Jurkat, Clone E6-1 (cell line): ENCODE results near the gene KIF6.

ENCODE experiments used
- DNase-seq: peaks from one replicate; pipeline ENCODE4 v3.0.0-alpha.2; 2011; ENCODE audit warnings: low read depth, low spot score
- H3K4me3 ChIP-seq: 2 replicates; pipeline ENCODE4 v1.5.1; 2011; ENCODE audit warnings: mild to moderate bottlenecking, low read length, control low read depth, moderate library complexity

Gene KIF6

DNA sequence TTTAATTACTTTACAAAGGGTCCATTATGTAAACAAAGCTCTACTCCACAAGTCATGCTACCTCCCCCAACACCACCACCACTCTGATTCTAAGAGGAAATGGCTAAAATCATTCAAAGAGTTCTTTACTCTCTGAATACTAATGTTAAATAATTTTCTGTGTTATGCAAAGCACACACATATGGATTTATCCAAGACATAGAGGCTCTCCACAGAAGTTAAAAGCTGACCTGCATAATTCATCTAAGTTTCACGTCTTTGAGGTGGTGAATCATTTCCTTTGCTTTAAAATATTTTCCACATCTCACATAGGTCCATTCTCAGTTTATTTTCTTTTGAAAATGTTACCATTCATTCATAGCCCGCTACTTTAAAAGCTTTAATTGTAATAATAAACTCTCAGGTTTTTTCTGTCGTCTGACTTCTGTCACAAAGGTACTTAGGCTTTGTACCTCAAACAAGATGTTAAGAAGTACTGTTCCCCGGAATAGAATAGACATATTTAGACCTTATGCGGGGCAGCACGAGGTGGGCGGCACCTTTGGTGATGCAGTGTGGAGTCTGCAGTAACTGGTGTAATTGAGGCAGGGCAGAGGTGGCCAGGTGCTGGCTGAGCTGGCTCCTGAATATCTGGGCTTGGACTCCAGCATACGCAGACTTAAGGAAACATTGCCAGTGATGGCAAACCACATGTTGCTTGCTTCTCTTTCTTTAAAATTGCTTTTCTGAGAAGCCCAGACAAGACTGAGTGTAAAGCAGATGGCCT, 55.8 kb downstream of the KIF6 start:
- DNase-seq, result no peak
- H3K4me3 ChIP-seq, result no peak overlapping the region

DNA sequence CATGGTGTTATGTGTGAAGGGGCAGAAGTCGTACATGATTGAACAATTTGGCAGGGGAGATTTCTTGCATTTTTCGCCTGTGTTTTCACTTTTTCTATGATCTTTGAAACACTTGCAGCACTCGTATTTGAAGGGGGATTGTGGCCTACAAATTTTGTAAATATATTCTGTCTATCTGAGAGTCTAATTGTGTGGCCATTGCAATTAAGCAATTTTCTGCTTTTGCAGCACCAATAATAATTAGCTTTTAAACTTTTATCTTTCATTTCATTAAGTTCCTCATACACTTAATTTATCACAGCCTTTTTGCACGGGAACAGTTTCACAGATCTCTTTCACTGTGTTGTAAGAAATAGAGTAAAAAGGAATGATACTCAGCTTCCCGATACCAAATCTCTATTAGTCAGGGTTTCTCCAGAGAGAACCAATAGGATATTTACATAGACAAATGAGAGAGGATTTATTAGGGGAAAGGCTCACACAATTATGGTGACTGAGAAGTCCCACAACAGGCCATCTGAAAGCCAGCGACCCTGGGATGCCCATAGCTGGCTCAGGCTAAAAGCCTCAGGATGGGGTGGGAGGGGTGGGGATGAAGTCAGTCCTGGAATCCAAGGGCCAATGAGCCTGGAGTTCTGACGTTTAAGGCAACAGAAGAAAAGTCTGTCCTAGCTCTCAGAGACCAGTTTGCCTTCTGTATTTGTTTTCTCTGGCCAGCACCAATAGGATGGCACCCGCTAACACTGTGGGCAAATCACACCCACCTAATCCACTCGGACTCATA, 58.3 kb downstream of the KIF6 start:
- H3K4me3 ChIP-seq, result no peak overlapping the region
- DNase-seq, result no peak

DNA sequence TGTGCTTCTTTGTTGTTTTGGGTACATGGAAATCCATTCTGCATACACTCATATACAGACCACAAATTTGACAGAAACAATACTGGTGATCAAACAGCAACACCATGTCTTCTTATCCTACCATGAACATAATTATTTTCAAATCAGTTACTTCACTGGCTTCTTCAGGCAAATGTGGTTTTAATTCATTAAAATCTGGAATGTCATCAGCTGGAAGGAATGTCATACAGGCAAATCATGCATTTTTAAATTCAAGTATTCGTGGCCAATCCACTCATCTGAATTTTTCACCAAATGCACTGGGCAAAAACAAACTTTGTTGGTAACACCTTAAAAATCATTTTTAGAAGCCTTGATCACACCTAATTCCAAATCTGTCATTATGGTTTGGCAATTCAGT, 59.3 kb downstream of the KIF6 start:
- DNase-seq, result no peak
- H3K4me3 ChIP-seq, result no peak overlapping the region

DNA sequence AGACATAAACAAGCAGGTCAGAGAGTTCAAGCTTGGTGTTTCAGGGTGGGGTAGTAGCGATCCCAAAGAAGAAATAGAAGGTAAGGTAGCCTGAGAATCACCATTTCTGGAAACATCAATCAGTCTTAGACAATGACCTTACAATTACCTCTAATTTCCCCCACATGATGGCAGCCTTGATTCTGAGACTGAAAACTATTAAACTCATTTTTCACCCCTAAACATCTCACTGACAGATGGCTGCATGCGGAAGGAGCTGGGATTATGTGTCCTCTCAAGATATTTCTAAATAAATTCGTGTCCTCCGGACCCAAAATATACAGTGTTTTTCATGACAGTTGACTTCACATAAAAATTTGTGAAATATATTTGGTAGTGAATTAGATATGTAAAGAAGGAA, 61.0 kb downstream of the KIF6 start:
- H3K4me3 ChIP-seq, result no peak overlapping the region
- DNase-seq, result no peak

DNA sequence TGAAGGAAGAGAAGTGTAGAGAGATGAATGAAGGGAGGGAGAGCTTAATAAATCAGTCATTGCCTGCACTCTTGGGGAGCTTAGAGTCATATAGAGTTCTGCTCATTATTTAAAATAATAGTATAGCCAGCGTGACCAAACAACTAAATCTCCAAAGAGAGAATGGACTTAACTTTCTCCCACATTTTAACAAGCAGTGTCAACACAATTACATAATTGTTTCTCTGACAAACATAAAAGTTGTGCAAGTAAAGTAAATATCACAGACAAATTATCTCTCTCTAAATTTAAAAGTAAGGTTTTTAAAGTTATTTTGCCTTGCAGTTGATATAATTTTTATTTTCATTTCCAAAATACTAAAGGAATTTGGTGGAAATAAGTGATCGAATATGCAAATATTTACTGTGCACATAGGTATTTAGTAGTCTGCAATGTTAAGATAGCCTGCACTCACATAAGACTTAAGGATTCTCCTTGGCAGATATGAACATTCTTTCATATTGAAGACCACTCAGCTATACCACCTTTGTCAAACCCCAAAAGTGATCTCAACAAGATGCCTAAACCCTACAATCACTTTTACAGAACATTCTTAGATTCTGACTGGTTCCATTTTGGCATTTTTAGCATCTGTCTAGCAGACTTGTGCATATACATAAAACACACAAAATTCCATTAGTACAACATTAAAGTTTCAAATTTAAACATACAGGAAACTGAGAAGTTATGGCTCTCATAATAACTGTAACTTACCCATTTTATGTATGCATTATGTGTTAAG, 67.7 kb downstream of the KIF6 start:
- no peak overlapping the region for H3K4me3 ChIP-seq

DNA sequence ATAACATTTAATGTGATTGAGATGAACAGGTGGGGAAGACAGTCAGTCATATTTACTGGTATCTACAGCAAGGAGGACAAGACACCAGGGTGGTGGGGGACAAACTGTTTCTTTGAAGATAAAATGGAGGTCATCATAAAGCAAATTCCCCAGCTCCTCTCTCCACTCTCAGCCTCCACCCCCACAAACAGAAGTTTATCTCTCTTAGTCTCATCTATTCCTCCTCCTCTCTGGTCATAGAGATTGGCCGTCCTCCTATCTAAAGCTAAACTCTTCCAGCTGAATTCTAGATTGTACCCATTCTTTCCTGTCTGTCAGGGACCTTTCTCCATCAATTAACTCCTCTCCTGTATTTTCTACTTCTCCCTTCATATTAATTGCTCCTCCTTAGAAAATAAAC, 71.1 kb downstream of the KIF6 start:
- no peak overlapping the region for H3K4me3 ChIP-seq
- DNase-seq, result no peak

More for the DNA sequence above, 67.7 kb downstream of the KIF6 start:
- no peak for DNase-seq

DNA sequence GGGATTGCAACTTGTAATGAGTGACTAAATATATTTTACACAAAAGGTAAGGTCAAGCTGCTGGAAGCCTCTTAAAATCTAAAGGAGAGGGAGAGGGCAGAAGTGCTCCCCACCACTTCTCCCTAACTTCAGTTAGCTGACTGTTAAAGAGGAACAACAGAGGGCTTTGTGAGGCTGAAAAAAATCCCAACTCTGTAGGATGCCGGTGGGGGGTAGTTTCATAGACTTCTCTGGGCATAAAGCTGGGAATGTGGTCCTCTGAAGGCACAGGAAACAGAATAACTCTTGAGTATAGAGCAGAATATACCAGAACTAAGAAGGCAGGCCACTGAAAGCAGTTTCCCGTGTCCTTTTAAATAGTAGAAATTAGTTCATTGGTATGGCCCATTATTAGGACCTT, 71.6 kb downstream of the KIF6 start:
- no peak overlapping the region for H3K4me3 ChIP-seq
- DNase-seq, result no peak

DNA sequence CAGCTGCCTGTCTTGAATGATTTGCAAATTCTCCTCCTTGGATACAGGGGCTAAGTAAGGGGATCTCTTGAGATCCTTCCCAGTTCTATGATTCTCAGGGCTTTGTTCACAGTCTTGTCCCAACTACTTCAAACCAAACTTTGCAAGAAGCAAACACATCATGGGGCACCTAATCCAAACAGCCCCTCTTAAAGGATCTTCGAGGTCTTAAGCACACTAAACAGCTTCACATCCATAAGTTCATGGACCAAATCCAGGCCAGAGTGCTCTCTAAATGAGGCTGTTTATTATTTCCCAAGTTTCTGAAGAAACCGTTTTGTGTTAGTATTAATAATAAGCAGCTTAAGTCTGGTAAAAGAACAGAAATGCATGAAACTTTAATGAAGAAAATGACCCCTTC, 75.2 kb downstream of the KIF6 start:
- H3K4me3 ChIP-seq, result no peak overlapping the region

DNA sequence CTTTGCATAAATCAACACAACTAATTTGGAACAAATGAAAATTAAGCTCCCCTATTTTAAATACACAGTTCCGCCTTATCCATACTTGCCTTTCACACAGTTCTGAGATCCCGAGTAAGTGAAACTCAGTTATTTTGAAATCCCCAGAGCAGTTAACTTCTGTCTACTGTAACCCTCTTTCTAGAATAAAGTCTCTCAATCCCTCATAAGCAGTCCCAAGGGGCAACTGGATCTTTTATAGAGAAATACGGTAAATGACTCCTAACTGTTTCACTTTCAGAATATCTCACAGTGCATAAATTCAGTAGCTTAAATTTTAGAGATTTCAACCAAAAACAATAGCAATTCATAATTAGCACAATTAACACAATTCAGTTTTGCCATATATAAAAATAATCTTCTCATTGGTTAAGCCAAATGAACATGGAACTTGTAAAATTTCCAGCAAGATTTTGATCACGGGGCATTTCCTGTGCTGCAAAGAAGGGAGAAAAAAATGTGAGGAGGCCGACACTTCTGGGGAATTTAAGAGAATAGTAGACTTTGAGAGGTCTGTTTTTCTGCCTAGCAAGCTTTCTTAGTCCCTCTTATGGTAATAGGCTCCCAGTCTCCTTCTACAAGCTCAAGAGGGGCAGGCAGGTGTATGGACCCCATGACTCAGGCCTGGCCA, 78.3 kb downstream of the KIF6 start:
- H3K4me3 ChIP-seq, result no peak overlapping the region
- DNase-seq, result no peak

More for the DNA sequence above, 75.2 kb downstream of the KIF6 start:
- DNase-seq, result no peak

DNA sequence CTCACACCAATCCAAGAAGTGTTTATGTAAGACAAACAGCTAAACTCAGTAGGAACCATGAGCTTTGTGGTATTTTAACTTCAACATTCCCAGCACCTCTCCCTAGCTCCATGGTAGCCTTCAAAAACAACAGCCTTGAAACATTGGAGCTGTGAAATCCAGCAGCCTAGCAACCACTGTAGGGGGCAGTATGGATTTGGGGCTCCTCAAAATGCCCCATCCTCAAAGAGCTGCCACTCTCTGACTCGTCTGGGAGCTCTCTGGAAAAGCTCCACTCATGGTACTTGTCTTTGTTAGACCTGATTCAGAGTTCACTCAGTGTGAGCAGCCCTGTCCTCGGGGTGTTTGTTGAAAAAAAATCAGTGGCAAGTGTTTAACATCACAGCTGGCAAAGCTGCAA, 82.9 kb downstream of the KIF6 start:
- no peak overlapping the region for H3K4me3 ChIP-seq
- DNase-seq, result no peak

DNA sequence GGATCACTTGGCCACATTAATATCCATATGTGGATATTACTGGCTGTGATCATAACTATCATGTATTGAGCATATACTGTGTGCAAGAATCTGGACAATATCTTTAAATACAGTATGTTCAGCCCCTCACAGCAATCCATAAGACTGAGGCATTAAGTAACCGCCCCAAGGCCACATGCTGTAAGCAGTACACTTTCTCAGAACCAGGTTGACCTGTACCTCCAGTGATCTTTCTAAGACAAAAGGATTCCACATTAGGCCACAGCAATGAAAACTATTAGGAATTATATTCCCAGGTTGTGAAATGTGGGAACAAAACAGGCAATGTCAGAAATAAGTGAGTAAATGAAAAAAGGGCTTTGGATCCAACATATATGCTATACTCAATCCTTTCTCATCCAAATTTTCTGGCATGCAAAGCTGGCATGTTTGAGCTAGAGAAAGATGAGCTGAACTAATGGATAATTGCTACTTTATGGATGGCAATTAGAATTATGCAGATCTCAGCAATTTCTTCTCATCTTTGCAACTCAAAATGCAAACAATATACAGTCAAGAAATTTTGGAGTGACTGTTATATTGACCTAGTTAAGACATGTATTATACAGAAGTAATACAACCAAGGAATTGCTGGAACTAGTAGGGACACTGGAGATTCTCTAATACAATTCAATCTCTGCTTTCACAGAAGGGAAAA, 86.9 kb downstream of the KIF6 start:
- H3K4me3 ChIP-seq, result no peak overlapping the region
- no peak for DNase-seq

DNA sequence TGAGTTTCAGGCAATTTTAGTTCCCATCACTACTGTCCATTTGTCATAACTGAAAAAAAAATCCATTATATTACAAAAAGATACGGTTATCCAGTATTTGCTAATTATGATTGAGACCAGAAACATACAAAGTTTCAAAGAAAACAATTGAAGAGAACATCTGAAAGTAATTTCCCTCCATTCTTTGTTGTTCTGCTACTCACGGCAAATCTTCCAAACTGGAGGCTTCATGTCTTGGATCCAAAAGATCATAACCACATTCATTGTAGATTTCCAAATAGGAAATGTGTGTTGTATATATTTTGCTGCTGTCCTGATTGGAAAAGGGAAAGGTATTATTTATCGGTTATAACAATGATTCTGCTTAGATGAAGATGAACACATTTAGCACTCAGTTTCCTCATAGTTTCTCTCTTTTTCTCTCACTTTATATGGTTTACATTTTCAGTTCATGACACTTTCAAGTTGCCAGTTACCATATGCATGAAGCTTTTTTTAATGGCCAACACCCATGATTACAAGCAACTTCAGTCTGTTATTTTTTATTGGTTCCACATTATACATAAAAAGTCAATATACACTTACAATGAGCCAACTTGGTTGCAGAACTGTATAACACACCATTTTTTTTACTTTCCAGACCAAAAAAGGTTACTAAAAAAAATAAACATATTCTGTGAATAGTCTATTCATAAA, 90.4 kb downstream of the KIF6 start:
- H3K4me3 ChIP-seq, result no peak overlapping the region

DNA sequence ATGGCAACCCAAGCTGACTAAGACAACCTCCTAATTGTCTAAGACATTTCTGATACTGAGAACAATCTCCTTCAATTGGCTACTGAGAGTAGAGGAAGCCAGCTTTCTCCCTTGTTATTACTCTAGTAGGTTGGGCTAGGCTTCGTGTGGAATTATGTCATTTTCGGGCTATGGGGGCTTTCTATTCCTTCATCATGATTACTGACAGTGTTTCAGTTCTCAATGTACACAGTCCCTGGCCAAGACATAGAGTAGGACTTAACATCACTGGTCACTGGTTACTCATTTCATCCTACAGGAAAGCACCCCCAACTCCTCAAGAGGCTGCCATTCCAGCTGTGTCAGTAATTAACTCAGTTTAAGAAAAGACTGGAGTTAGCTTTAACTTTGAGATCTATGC, 100.0 kb downstream of the KIF6 start:
- no peak overlapping the region for H3K4me3 ChIP-seq

More for the DNA sequence above, 90.4 kb downstream of the KIF6 start:
- no peak for DNase-seq

DNA sequence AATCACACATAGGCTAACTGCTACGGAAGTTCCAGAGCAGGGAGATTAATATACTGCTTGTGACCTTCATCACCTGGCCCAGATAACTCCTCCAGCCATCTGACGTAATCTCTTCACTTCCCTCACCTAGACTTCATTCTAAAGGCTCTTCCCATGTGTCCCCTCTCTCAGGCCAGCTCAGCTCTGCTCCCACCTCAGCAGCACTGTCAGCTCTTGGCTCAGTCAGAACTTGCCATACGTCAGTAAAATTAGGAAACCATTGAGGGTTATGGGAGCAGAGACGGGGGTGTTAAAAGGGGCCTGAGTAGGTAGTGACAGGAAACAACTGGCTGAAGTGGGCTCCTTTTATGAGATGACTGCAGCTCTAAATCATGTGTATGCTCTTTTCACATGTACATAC, 101.5 kb downstream of the KIF6 start:
- H3K4me3 ChIP-seq, result no peak overlapping the region
- DNase-seq, result no peak

More for the DNA sequence above, 100.0 kb downstream of the KIF6 start:
- DNase-seq, result no peak

DNA sequence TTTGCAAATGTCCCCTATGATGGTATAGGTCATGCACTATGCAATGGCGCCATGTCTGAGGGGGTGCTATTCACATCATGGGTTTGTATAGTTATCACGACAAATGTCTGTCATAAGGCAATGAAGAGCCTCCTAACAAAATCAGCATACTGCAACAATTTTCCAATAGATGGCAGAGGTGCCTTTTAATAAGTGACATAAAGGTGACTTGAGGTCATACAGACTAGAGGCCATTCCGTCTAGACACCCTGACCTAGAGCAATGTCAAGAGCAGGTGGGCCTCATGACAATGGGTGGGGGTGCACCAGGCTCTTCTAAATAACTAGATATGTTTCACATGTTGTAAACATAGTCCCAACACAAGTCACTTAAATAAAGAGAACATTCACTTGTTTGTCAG, 107.7 kb downstream of the KIF6 start:
- H3K4me3 ChIP-seq, result no peak overlapping the region
- DNase-seq, result no peak

DNA sequence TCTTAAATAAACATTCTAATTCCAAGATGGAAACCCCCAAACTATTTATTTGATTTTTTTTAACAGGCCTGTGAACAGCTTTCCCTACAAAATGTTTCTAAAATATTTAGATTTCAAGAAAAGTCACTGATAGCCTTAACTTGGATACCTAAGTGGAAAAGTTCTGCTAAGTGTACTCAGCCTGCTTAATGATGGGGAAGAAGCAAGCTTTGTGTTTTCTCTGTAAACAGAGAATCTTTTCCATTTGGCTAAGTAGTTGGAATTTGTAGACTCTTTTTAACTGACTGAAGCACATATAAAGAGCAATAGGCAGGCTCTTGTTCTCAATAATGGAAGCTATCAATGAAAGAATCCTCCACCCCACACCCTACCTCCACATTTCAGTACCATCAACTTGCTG, 108.2 kb downstream of the KIF6 start:
- H3K4me3 ChIP-seq, result no peak overlapping the region
- no peak for DNase-seq

DNA sequence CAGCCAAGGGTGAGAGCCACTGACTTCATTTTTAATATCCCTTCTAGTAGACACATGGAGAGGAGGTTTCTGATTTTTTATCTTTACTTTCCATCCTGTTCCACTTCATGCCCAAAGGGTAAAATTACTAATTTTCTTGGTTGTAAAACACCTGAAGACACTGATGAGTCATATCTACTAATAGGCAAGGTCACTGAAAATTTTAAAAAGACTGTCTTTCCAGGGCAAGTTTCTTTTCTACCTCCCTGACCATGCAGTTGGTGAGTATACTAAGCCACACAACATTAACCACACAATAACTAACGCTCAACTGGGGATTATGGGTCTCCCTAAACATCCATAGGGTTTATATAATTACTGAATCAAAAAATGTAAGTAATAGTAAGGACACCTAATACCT, 109.6 kb downstream of the KIF6 start:
- DNase-seq, result no peak
- H3K4me3 ChIP-seq, result no peak overlapping the region

DNA sequence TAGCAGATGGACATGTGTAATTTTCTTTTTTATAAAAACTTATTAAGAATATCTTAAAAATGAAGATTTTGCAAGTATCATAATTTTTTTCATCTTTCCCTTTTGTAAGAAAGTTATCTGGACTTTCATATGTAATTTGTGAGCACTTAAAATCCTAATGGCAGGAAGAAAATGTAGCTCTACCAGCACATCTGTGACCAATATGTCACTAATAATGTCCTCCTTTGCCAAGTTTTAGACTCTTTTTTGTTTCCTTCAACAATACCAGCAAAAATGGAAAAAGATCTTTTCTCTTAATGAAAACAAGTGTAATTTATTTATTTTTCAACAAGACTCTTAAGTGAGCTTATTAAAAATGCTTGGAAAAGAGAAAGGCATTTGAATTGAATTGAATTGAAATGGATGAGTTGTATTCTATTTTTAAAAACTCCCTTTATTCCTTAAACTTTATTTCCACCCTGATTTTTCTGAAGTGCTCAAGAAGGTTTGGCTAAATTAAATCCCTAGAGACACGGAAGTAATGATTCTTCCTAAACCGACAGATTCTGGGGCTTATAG, 110.7 kb downstream of the KIF6 start:
- no peak for DNase-seq
- H3K4me3 ChIP-seq, result no peak overlapping the region
